ENCODE results near the gene MTCH2. TPM values are rescaled to one million over a fixed set of nuclear protein-coding genes. Genes with fewer than 3 reads are reported as not detected.

MTCH2 gene
- total and polyA plus RNA-seq, 2 donors (not counting 1 experiment from before 2014, with no cell fraction given), result 18.1 to 26.9 TPM

GRCh38 chr11:47587039-47587716, 55.2 kb downstream of the MTCH2 start:
- peaks cover 2% of the 10 kb centered on the region for H3K4me1 Mint-ChIP-seq
- no peaks in the 10 kb centered on the region for H3K79me2 ChIP-seq (ENCODE audit: control insufficient read depth, insufficient read depth, low read length)
- H3K27me3 Mint-ChIP-seq, result peaks cover 3% of the 10 kb centered on the region
- DNase-seq, result no peak
- H3K4me3 ChIP-seq (ENCODE audit: control extremely low read depth in 1 of 5, extremely low read depth in 1 of 5, insufficient read depth in 1 of 5, low read depth in 2 of 5, low read length in 4 of 5), result no peak overlapping the region
- intact Hi-C loops (cut with micrococcal nuclease), result no loop called here
- no peaks in the 10 kb centered on the region for H4K20me1 ChIP-seq (ENCODE audit: control insufficient read depth, insufficient read depth, low read length, poor library complexity, severe bottlenecking)
- POLR2A ChIA-PET, result interaction anchor here (0.6 kb wide), 1 partner anchor 370 kb away, joined by 6 read pairs; no protein-coding TSS in a partner anchor
- CTCF ChIA-PET, result no interaction called here
- H3K27ac ChIP-seq (ENCODE audit: low read length in 2 of 2), result no peak overlapping the region
- H3K36me3 ChIP-seq (replicated peaks in 1 of 2; ENCODE audit: control extremely low read depth in 1 of 2, control insufficient read depth in 1 of 2, extremely low read depth in 1 of 2, insufficient read depth in 2 of 2, low read length in 1 of 2), result peaks cover 0 to 32% of the 10 kb centered on the region in 2 experiments
- H3K9me3 Mint-ChIP-seq (ENCODE audit: insufficient read depth), result no peaks in the 10 kb centered on the region
- H3K4me1 ChIP-seq (ENCODE audit: control insufficient read depth in 2 of 2, insufficient read depth in 2 of 2, low read length in 2 of 2), result peaks cover 0 to 3% of the 10 kb centered on the region in 2 donors
- H3K27me3 ChIP-seq (replicated peaks in 1 of 4; ENCODE audit: control extremely low read depth in 1 of 4, control insufficient read depth in 3 of 4, insufficient read depth in 4 of 4, low read length in 3 of 4), result peaks cover 0 to 6% (median 0%) of the 10 kb centered on the region in 4 experiments
- no peak overlapping the region for H3K4me2 ChIP-seq (replicated peaks; ENCODE audit: low read depth, low read length, poor library complexity, severe bottlenecking)
- no peaks in the 10 kb centered on the region for H3K9me3 ChIP-seq (ENCODE audit: control extremely low read depth in 1 of 3, control insufficient read depth in 2 of 3, insufficient read depth in 1 of 3, low read length in 2 of 3)
- H2AFZ ChIP-seq (ENCODE audit: insufficient read depth, low read depth, low read length, poor library complexity, severe bottlenecking), result no peak overlapping the region
- no peak overlapping the region for H3K4me3 Mint-ChIP-seq
- TF ChIP-seq EZH2 (IDR thresholded peaks at IDR 0.05; ENCODE audit: borderline replicate concordance, insufficient read depth, low read depth, low read length, poor library complexity, severe bottlenecking), result no peak
- no peak for TF ChIP-seq CTCF (IDR thresholded peaks at IDR 0.05)
- H3K27ac Mint-ChIP-seq, result no peak overlapping the region
- 82% methylated on average over 5 of the region's 6 CpGs for WGBS (ENCODE audit: insufficient coverage)
- ATAC-seq (ENCODE audit: low read depth), result no peak
- H3K9ac ChIP-seq (ENCODE audit: low read length), result no peak overlapping the region

GRCh38 chr11:47586098-47586855, 56.1 kb downstream of the MTCH2 start, which contains the start of gene FAM180B:
Gene FAM180B, plus strand, starts transcription at chr11:47586678. Its CDS starts 91 bp downstream, at chr11:47586769.
- Mint-ChIP-seq H3K9me3 (ENCODE audit: insufficient read depth) (no peaks in the 10 kb centered on the region), H3K27me3 (no peaks in the 10 kb centered on the region), H3K27ac (no peak within 1 kb of the TSS), H3K4me3 (no peak within 1 kb of the TSS), H3K4me1 (no peaks in the 10 kb centered on the region)
- no peak within 1 kb of the TSS for H3K9ac ChIP-seq (ENCODE audit: low read length)
- intact Hi-C loops (cut with micrococcal nuclease), result no loop called here
- ATAC-seq (ENCODE audit: low read depth) (no peak), DNase-seq (no peak)
- ChIA-PET POLR2A (interaction anchor here (0.7 kb wide), 1 partner anchor 10 kb away, joined by 3 read pairs; no protein-coding TSS in a partner anchor), CTCF (no interaction called here)
- no peak within 1 kb of the TSS for H3K27ac ChIP-seq (ENCODE audit: low read length in 2 of 2)
- no peak within 1 kb of the TSS for H3K4me2 ChIP-seq (replicated peaks; ENCODE audit: low read depth, low read length, poor library complexity, severe bottlenecking)
- H3K4me3 ChIP-seq (ENCODE audit: control extremely low read depth in 1 of 5, extremely low read depth in 1 of 5, insufficient read depth in 1 of 5, low read depth in 2 of 5, low read length in 4 of 5), result no peak within 1 kb of the TSS
- 86% methylated on average over 12 of the region's 12 CpGs for WGBS (ENCODE audit: insufficient coverage)
- no peak within 1 kb of the TSS for H2AFZ ChIP-seq (ENCODE audit: insufficient read depth, low read depth, low read length, poor library complexity, severe bottlenecking)
- no peaks in the 10 kb centered on the region for H3K27me3 ChIP-seq (replicated peaks in 1 of 4; ENCODE audit: control extremely low read depth in 1 of 4, control insufficient read depth in 3 of 4, insufficient read depth in 4 of 4, low read length in 3 of 4)
- peaks cover 0 to 41% of the 10 kb centered on the region in 2 experiments for H3K36me3 ChIP-seq (replicated peaks in 1 of 2; ENCODE audit: control extremely low read depth in 1 of 2, control insufficient read depth in 1 of 2, extremely low read depth in 1 of 2, insufficient read depth in 2 of 2, low read length in 1 of 2)
- H3K79me2 ChIP-seq (ENCODE audit: control insufficient read depth, insufficient read depth, low read length), result no peaks in the 10 kb centered on the region
- TF ChIP-seq CTCF (IDR thresholded peaks at IDR 0.05) (no peak), EZH2 (IDR thresholded peaks at IDR 0.05; ENCODE audit: borderline replicate concordance, insufficient read depth, low read depth, low read length, poor library complexity, severe bottlenecking) (no peak)
- H4K20me1 ChIP-seq (ENCODE audit: control insufficient read depth, insufficient read depth, low read length, poor library complexity, severe bottlenecking), result no peaks in the 10 kb centered on the region
- no peaks in the 10 kb centered on the region for H3K9me3 ChIP-seq (ENCODE audit: control extremely low read depth in 1 of 3, control insufficient read depth in 2 of 3, insufficient read depth in 1 of 3, low read length in 2 of 3)
- no peaks in the 10 kb centered on the region for H3K4me1 ChIP-seq (ENCODE audit: control insufficient read depth in 2 of 2, insufficient read depth in 2 of 2, low read length in 2 of 2)
